IMR-90 (cell line): Measurements from ENCODE around the gene CIAO2B.

Experiments
- MXI1 ChIP-seq: IDR thresholded peaks from 2 replicates; pipeline ENCODE4 v1.6.1; 2012; ENCODE audit warnings: low read depth, mild to moderate bottlenecking, low read length, moderate library complexity, borderline replicate concordance
- NFE2L2 ChIP-seq: fragments of 150-350 bp; IDR thresholded peaks from 2 replicates; pipeline ENCODE4 v1.6.1; 2016; ENCODE audit warnings: low read depth, mild to moderate bottlenecking, low read length
- POLR2A ChIP-seq: IDR thresholded peaks from 2 replicates; pipeline ENCODE4 v1.6.1; 2012; ENCODE audit warnings: mild to moderate bottlenecking, low read depth, low read length
- RFX5 ChIP-seq: IDR thresholded peaks from 2 replicates; pipeline ENCODE4 v1.8.0; 2012; ENCODE audit warnings: low read depth, mild to moderate bottlenecking, low read length, moderate library complexity
- SMC3 ChIP-seq: fragments of 150-350 bp; IDR thresholded peaks from 2 replicates; pipeline ENCODE4 v1.6.1; 2016; ENCODE audit warnings: low read depth, mild to moderate bottlenecking, antibody characterized with exemption, low read length, moderate library complexity
- TF ChIP-seq, protein P1 (sequence below): conservative IDR thresholded peaks from 2 replicates; pipeline ENCODE4 v1.5.1; 2012; ENCODE audit warnings: mild to moderate bottlenecking, low read depth, low read length, improper control_type of control experiment

GRCh38 chr16:66964049-66964448 lies 29.8 kb upstream of the CIAO2B start:
- TF ChIP-seq, protein P1, sequence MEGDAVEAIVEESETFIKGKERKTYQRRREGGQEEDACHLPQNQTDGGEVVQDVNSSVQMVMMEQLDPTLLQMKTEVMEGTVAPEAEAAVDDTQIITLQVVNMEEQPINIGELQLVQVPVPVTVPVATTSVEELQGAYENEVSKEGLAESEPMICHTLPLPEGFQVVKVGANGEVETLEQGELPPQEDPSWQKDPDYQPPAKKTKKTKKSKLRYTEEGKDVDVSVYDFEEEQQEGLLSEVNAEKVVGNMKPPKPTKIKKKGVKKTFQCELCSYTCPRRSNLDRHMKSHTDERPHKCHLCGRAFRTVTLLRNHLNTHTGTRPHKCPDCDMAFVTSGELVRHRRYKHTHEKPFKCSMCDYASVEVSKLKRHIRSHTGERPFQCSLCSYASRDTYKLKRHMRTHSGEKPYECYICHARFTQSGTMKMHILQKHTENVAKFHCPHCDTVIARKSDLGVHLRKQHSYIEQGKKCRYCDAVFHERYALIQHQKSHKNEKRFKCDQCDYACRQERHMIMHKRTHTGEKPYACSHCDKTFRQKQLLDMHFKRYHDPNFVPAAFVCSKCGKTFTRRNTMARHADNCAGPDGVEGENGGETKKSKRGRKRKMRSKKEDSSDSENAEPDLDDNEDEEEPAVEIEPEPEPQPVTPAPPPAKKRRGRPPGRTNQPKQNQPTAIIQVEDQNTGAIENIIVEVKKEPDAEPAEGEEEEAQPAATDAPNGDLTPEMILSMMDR = no peak
- TF ChIP-seq POLR2A = no peak
- TF ChIP-seq NFE2L2 = no peak
- no peak for TF ChIP-seq MXI1
- no peak for TF ChIP-seq RFX5
- TF ChIP-seq SMC3 = no peak
